ENCODE results near the gene CDC23.
A peak's percentile ranks its signal among the peaks of the same experiment; 100 is the strongest.
"Not testable (repeated sequence)": the region's sequence is repeated elsewhere in the genome, so short reads cannot be mapped to it uniquely, and the experiment has no call there.

CDC23 gene

GRCh38 chr5:138212828-138213160 lies 329 bp downstream of the CDC23 start:
- no peak for DNase-seq

- DNase-seq: no peak
Measured at GRCh38 chr5:138210985-138211384, 2.1 kb downstream of the CDC23 start.

GRCh38 chr5:138193859-138194258 lies 19.3 kb downstream of the CDC23 start:
- DNase-seq: not testable (repeated sequence)

- DNase-seq: no peak
Measured at GRCh38 chr5:138192826-138193225, 20.3 kb downstream of the CDC23 start.

GRCh38 chr5:138188626-138189025 lies 24.5 kb downstream of the CDC23 start:
- DNase-seq: no peak

GRCh38 chr5:138186002-138186447 lies 27.1 kb downstream of the CDC23 start:
- no peak for DNase-seq

GRCh38 chr5:138182808-138183207 lies 30.3 kb downstream of the CDC23 start:
- DNase-seq: no peak

- no peak for DNase-seq
Measured at GRCh38 chr5:138180841-138181240, 32.3 kb downstream of the CDC23 start.

GRCh38 chr5:138180183-138180782 lies 32.8 kb downstream of the CDC23 start:
- no peak for DNase-seq

GRCh38 chr5:138179277-138179857 lies 33.8 kb downstream of the CDC23 start:
- no peak for DNase-seq

GRCh38 chr5:138178516-138179276 lies 34.4 kb downstream of the CDC23 start, which contains the start of the genes BRD8 and KIF20A:
Gene BRD8, minus strand, starts transcription at chr5:138178630. Its CDS starts 16 bp downstream, at chr5:138178614.
Gene KIF20A, plus strand, starts transcription at chr5:138179112. Its CDS starts 569 bp downstream, at chr5:138179681.
- peak; percentile 98 for DNase-seq

- peak; percentile 38 for DNase-seq
Measured at GRCh38 chr5:138177941-138178515, 35.1 kb downstream of the CDC23 start.

- no peak for DNase-seq
Measured at GRCh38 chr5:138170299-138170698, 42.8 kb downstream of the CDC23 start.

GRCh38 chr5:138169124-138169523 lies 44.0 kb downstream of the CDC23 start:
- no peak for DNase-seq

GRCh38 chr5:138163721-138164120 lies 49.4 kb downstream of the CDC23 start:
- DNase-seq: no peak

- no peak for DNase-seq
Measured at GRCh38 chr5:138160706-138161105, 52.4 kb downstream of the CDC23 start.

GRCh38 chr5:138159666-138160065 lies 53.5 kb downstream of the CDC23 start:
- DNase-seq: no peak

- DNase-seq: no peak
Measured at GRCh38 chr5:138157626-138158025, 55.5 kb downstream of the CDC23 start.

- not testable (repeated sequence) for DNase-seq
Measured at GRCh38 chr5:138155977-138156376, 57.1 kb downstream of the CDC23 start.

- no peak for DNase-seq
Measured at GRCh38 chr5:138149530-138149929, 63.6 kb downstream of the CDC23 start.

GRCh38 chr5:138148811-138149210 lies 64.3 kb downstream of the CDC23 start:
- no peak for DNase-seq

GRCh38 chr5:138143578-138143977 lies 69.5 kb downstream of the CDC23 start:
- not testable (repeated sequence) for DNase-seq

GRCh38 chr5:138141734-138142133 lies 71.4 kb downstream of the CDC23 start:
- DNase-seq: no peak

GRCh38 chr5:138140268-138140667 lies 72.9 kb downstream of the CDC23 start:
- no peak for DNase-seq

Data from femur (tissue), 1 donor.